Thoracic aorta (tissue), 2 donors: Measurements from ENCODE around the gene DHRS1. TPM values are rescaled to one million over a fixed set of nuclear protein-coding genes. Genes with fewer than 3 reads are reported as not detected.

ENCODE experiments used
- ATAC-seq: fragments of 150-250 bp; one replicate; pipeline ENCODE4 v1.8.0; 2017; ENCODE audit warnings: low read depth; ENCODE audit not compliant: insufficient number of reproducible peaks, low FRiP score
- DNase-seq: peaks from one replicate; pipeline ENCODE4 v3.0.0-alpha.2; 2020; ENCODE audit warnings: low spot score
- H3K27ac ChIP-seq, 2 donors: fragments of 200-600 bp; sonication (generic); 1 replicate in 1 of 2; 2 replicates in 1 of 2; pipeline ENCODE4 v1.5.1; 2016; ENCODE audit warnings: mild to moderate bottlenecking in 2 of 2, moderate library complexity in 2 of 2
- H3K27me3 ChIP-seq: fragments of 200-600 bp; sonication (generic); replicated peaks from 2 replicates; pipeline ENCODE4 v1.6.0; 2016; ENCODE audit warnings: mild to moderate bottlenecking; ENCODE audit not compliant: insufficient read depth
- H3K36me3 ChIP-seq: fragments of 200-600 bp; sonication (generic); one replicate; pipeline ENCODE4 v1.5.1; 2016
- H3K4me1 ChIP-seq, 2 donors: fragments of 200-600 bp; sonication (generic); 1 replicate in 1 of 2; 2 replicates in 1 of 2; pipeline versions ENCODE4 v1.5.1 to v1.6.0; 2016; ENCODE audit warnings: low read depth in 2 of 2, mild to moderate bottlenecking in 1 of 2; ENCODE audit not compliant: control insufficient read depth in 1 of 2
- H3K4me3 ChIP-seq: fragments of 200-600 bp; sonication (generic); 2 replicates; pipeline ENCODE4 v1.5.1; 2016; ENCODE audit warnings: mild to moderate bottlenecking
- H3K9me3 ChIP-seq: fragments of 200-600 bp; sonication (generic); 2 replicates; pipeline ENCODE4 v1.5.1; 2016
- CTCF ChIP-seq: fragments of 200-600 bp; sonication (generic); IDR thresholded peaks from one replicate; pipeline ENCODE4 v1.5.1; 2019; ENCODE audit warnings: antibody characterized with exemption
- total RNA-seq, 2 donors: library from RNA; depleted of rRNA; stranded (reverse); fragments of >200 nt; gene quantifications; one replicate each; pipeline versions ENCODE4 v1.1.0 to v1.2.3, GENCODE V29; 2016

DHRS1 gene
- total RNA-seq, 2 donors from 2014 or later: 25.5 to 31.4 TPM

- H3K4me1 ChIP-seq: peaks cover 5 to 21% of the 10 kb centered on the region in 2 donors
- DNase-seq (no peak), ATAC-seq (no peak)
- no peak overlapping the region for H3K4me3 ChIP-seq
- H3K27ac ChIP-seq: no peak overlapping the region
- no peaks in the 10 kb centered on the region for H3K9me3 ChIP-seq
- H3K27me3 ChIP-seq: no peaks in the 10 kb centered on the region
- H3K36me3 ChIP-seq: peaks cover 30% of the 10 kb centered on the region
- TF ChIP-seq CTCF: no peak
Observed at GRCh38 chr14:24308342-24309124, 9.0 kb upstream of the DHRS1 start.

GRCh38 chr14:24307575-24308341 lies 8.2 kb upstream of the DHRS1 start, which contains the start of gene CIDEB:
CIDEB (minus strand) TSS chr14:24307977; CDS start chr14:24307858, 119 bp downstream.
- no peak for ATAC-seq
- H3K36me3 ChIP-seq: peaks cover 38% of the 10 kb centered on the region
- no peak within 1 kb of the TSS for H3K4me3 ChIP-seq

GRCh38 chr14:24307156-24307574 lies 7.6 kb upstream of the DHRS1 start:
- Histone ChIP-seq H3K36me3 (peaks cover 44% of the 10 kb centered on the region), H3K4me1 (peaks cover 5 to 21% of the 10 kb centered on the region in 2 donors)

More at GRCh38 chr14:24307575-24308341, 8.2 kb upstream of the DHRS1 start, which contains the start of gene CIDEB:
- peak; percentile 82 for TF ChIP-seq CTCF
- H3K27me3 ChIP-seq: no peaks in the 10 kb centered on the region
- peaks cover 5 to 21% of the 10 kb centered on the region in 2 donors for H3K4me1 ChIP-seq
- no peaks in the 10 kb centered on the region for H3K9me3 ChIP-seq
- H3K27ac ChIP-seq: no peak within 1 kb of the TSS
- no peak for DNase-seq

GRCh38 chr14:24304019-24304387 lies 4.4 kb upstream of the DHRS1 start:
- Histone ChIP-seq H3K4me3 (no peak overlapping the region), H3K27ac (no peak overlapping the region), H3K4me1 (peaks cover 7 to 12% of the 10 kb centered on the region in 2 donors), H3K27me3 (no peaks in the 10 kb centered on the region), H3K9me3 (no peaks in the 10 kb centered on the region), H3K36me3 (peaks cover 48% of the 10 kb centered on the region)
- TF ChIP-seq CTCF: no peak
- ATAC-seq: no peak
- DNase-seq: no peak

More at GRCh38 chr14:24307156-24307574, 7.6 kb upstream of the DHRS1 start:
- ATAC-seq: no peak
- Histone ChIP-seq H3K27me3 (no peaks in the 10 kb centered on the region), H3K27ac (no peak overlapping the region), H3K4me3 (no peak overlapping the region), H3K9me3 (no peaks in the 10 kb centered on the region)
- no peak for TF ChIP-seq CTCF
- no peak for DNase-seq
